Ishikawa (cell line): ENCODE results near the gene OBSCN.

Source experiments
- CEBPB ChIP-seq: IDR thresholded peaks from 2 replicates; pipeline ENCODE4 v1.6.1; 2012
- CREB1 ChIP-seq: IDR thresholded peaks from 2 replicates; pipeline ENCODE4 v1.6.1; 2012; ENCODE audit warnings: low read depth
- EP300 ChIP-seq: IDR thresholded peaks from 2 replicates; pipeline ENCODE4 v1.6.1; 2012; ENCODE audit warnings: borderline replicate concordance
- NFIC ChIP-seq: IDR thresholded peaks from 2 replicates; pipeline ENCODE4 v1.6.1; 2012
- RAD21 ChIP-seq: IDR thresholded peaks from 2 replicates; pipeline ENCODE4 v1.6.1; 2012; ENCODE audit warnings: low read depth

DNA sequence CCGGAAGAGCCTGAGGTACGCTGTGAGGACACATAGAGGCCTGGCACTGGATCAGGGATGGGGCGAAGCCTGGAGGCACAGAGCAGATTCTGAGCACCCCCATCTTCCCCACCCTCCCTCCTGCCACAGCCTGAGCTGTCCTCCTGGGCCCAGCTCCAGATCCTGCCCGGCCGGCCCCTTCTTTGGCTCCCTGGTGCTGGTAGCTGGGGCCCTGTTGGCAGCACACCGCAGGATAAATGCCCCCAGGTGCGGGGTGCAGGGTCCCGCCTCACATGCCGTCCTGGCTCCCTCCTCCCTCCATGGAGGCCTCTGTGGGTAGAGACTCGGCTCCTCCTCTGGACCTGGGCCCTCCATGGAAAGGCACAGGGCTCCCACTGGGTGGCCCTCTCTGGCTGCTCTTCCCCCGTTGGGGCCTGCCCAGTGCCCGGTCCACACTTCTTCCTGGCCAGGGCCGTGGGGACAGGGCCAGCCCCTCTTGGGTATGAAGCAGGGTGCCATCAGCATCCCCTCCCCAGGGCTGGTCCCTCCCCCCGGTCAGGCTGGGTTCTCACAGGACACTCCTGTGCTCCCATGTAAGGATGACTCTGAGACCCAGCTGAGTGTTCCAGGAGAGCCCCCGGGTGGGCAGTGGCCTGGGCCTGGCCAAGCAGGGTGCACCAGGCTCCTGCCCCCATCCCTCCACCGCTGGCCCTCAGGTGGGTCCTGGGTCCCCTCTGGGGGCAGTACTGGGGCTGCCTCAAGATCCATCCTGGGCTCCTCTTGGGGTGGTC, 1.1 kb upstream of the OBSCN start:
- no peak for TF ChIP-seq CREB1
- no peak for TF ChIP-seq CEBPB
- no peak for TF ChIP-seq EP300
- no peak for TF ChIP-seq RAD21
- no peak for TF ChIP-seq NFIC
